NCI-H1048 (cell line): ENCODE results near the gene ADGRF3.
"Not testable (repeated sequence)": the region's sequence is repeated elsewhere in the genome, so short reads cannot be mapped to it uniquely, and the experiment has no call there.

Experiments
- DNase-seq: peaks from one replicate; lab custom pipeline; 2025; lab: John Stamatoyannopoulos, UW

Gene ADGRF3

GRCh38 chr2:26346454-26347053 is at the start of gene ADGRF3:
Gene ADGRF3, minus strand, starts transcription at chr2:26346789. Its CDS starts 555 bp downstream, at chr2:26346234.
- peak; percentile 23 for DNase-seq

DNA sequence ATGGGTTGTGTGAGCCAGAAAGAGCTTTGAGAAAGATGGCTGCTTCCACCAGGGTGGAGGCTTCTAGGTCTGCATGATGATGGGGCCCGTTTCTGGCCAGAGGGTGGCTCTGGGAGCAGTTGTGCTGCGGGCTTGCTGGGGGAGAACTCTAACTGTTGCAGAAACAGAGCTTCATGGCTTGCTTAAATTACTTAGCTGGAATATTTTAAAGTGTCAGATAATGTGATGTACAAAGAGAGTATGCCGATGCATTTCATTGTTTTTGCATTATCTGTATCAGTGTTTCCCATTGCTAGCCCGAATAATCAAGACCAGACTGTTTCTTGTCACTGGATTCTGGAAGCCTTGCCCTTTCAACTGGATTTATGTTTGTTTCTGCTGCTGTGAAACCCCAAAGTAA is 48.8 kb upstream of the ADGRF3 start:
- no peak for DNase-seq

GRCh38 chr2:26394694-26395093 is 48.1 kb upstream of the ADGRF3 start:
- no peak for DNase-seq

GRCh38 chr2:26387189-26387588 is 40.6 kb upstream of the ADGRF3 start:
- no peak for DNase-seq

DNA sequence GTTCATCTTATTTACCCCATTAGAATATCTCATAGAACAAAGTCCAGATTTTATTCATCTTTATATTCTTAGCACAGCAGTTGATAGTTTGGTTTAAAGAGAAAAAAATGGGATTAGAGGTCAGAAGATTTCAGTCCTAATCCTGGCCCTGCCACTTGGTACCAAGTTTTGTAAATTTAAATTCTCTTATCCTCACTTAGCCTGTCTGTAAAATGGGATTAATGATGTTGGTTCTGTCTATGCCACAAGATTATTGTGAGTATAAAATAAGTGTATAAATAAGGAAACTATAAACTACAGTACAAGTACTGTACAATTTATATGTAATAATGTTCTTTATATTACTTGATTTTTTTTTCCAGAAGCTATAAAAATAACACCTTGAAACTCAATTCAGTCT is 38.0 kb upstream of the ADGRF3 start:
- no peak for DNase-seq

DNA sequence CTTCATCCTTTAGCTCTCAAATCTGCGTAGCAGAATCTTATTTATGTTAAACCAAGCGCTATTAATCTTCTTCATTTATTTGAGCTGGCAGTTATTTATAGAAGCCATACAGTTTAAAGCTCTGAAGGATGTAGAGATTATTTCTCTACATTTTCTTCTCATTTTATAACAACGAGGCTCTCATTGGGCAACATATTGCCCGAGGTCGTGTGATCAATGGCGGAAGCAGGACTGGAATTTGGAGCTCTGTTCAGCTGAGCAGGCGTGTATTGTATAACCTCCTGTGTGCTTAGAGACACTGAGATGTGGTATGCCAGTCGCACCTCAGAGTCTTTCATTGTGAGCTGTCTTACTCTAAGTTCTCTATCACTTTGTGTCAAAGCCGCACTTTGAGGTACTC is 37.6 kb upstream of the ADGRF3 start:
- DNase-seq, result no peak

GRCh38 chr2:26382564-26382963 is 36.0 kb upstream of the ADGRF3 start:
- DNase-seq, result no peak

DNA sequence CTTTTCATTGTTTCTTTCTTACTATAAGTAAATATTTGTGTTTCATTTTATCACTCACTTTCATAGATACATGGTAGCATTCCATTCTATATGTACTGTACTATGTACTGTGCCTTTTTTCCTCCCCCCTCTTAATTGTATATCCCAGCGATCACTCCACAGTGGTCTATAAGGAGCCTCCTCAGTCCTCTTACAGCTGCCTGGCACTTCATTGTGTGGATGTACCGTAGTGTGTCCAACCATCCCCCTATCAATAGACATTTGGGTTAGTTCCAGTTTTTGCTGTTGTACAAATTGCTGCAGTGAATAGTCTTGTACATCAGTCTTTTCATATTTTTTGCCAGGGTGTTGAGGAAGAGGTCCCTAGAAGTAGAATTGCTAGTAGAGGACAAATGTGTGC is 33.7 kb upstream of the ADGRF3 start:
- no peak for DNase-seq

DNA sequence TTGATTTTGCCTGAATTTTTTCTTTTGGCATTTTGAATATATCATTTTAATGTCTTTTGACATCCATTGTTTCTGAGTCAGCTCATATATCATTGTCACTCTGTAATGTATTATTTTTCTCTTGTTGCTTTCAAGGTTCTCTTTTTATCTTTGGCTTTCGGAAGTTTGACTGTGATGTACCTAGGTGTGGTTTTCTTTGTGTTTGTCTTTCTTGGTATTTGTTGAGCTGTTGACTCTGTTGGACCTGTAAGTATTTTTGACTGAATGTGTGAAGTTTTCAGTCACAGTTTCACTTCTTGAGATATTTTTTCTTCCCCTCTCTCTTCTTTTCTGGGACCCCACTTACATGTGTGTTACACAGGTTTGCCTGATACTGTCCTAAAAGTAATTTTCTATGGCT is 30.2 kb upstream of the ADGRF3 start:
- DNase-seq, result no peak

GRCh38 chr2:26370909-26371308 is 24.3 kb upstream of the ADGRF3 start:
- DNase-seq, result not testable (repeated sequence)

GRCh38 chr2:26369664-26370063 is 23.1 kb upstream of the ADGRF3 start:
- DNase-seq, result not testable (repeated sequence)

DNA sequence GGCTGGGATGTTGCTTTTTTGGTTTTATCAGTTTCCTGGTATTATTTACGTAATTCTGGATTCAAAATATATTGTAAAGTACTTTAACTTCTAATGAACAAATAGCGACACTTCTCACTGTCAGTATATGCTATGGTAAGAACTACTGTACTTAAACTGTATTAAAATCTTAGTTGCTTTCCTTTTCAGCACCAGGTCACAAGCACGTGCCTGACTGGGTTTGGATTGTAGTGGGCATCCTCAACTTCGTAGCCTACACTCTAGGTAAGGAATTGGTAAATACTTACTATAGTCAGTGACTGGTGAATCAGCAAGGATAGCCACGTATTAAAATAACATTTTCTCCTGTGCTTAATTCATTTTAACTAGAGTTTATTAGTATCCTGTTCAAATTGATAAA is 20.4 kb upstream of the ADGRF3 start:
- DNase-seq, result no peak

DNA sequence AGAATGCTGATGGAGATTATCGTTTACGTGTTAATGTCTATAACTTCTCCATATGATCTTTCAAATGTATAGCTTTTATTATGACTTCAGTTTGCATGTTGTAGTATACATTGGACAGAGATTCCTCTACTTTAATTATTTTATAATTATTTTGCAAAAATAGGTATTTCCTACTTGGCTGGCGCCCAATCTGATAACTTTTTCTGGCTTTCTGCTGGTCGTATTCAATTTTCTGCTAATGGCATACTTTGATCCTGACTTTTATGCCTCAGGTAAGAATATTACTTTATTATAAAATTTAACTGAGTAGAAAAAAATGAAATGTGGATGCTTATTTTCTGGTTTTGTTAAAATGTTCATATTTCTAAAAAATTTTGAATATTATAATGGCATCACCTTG is 18.1 kb upstream of the ADGRF3 start:
- DNase-seq, result no peak

GRCh38 chr2:26363958-26364357 is 17.4 kb upstream of the ADGRF3 start:
- no peak for DNase-seq

- DNase-seq, result no peak
Measured at GRCh38 chr2:26363323-26363722, 16.7 kb upstream of the ADGRF3 start.

DNA sequence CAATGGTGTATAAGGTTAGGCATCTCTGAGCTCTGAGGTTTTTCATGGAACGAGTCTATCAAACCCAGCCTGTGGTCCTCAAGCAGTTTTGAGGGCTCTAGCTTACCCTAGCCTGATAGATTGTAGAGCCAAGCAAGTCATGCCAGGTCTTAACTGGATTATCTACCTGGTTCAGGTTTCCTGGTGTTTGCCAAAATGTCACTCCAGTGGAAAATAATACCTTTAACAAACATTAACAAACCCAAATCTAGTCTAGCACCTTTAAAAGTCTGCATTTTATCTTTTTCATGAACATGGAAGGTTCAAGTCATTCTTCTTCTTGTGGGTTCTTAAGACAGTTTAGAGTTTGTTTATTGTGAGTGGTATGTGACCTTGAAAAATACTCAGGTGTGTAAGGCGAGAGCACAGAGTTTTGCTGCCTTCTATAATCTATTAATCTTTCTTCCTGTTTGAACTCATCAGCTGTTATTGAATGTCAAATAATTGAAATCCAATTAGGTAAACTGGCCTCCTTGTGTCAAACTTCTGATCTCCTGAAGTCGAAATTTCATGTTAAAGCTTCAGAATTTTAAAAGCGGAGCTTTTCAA is 13.4 kb upstream of the ADGRF3 start:
- no peak for DNase-seq

GRCh38 chr2:26356771-26357170 is 10.2 kb upstream of the ADGRF3 start:
- DNase-seq, result no peak

DNA sequence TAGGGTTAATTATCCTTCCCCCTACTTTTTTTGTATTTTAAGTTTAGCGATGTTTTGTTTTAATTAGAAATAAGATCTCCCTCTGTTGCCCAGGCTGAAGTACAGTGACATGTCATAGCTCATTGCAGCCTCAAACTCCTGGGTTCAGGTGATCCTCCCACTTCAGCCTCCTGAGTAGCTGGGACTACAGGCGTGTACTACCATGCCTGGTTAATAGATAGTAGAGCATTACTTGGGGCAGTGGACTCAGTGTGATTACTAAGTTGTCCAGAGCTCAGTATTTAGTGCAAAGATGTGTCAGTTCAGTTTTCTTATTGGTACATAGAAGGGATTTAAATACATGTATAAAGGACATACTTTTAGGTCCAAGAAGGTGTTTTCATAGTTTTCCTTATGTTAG is 9.5 kb upstream of the ADGRF3 start:
- DNase-seq, result no peak

DNA sequence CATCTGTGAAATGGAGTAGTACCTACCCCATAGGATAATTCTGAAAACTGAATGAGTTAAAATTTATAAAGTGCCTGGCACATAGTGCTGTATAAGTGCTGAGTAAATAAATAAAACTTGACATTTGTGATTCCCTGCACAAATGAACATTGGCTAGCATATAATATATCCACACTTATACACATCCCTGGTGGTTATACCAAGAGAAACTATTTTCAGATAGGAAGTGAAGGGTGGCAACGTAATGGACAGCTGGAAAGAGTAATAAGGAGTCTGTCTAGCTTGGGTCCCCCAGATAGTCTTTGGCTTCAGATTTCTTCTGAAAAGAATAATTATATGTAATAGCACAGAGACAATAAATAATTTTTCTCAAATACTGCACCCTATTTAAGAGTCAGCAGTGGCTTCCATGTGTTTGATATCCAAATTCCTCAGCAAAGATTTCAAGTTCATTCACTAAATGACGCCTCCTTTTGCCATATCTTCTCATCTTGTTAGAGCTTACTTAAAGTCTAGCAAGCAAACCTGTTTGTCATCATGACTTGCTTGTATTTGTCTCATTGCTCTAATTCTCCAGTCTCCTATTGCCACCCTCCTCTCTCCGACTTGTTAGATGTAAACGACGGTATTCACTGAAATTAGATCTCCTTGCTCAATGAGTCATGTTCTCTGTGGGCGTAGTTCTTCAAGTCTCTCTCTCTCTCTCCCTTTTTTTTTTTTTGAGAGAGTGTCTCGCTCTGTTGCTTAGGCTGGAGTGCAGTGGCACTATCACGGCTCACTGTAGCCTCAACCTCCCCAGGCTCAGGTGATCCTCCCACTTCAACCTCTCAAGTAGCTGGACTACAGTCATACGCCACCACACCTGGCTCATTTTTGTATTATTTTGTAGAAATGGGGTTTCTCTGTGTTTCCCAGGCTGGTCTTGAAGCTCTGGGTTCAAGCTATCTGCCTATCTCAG is 8.7 kb upstream of the ADGRF3 start:
- DNase-seq, result no peak

DNA sequence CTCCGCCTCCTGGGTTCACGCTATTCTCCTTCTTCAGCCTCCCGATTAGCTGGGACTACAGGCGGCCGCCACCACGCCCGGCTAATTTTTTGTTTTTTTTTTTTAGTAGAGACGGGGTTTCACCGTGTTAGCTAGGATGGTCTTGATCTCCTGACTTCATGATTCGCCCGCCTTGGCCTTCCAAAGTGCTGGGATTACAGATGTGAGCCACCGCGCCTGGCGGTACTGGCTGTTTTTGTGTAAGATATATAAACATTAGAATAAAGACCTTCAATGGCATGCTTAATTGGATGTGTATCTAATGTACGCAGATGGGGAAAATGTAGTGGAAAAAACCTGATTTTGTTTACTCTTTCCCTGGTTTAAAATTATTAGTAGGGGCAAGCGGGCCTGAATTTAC is 7.9 kb upstream of the ADGRF3 start:
- DNase-seq, result not testable (repeated sequence)

GRCh38 chr2:26352892-26353291 is 6.3 kb upstream of the ADGRF3 start:
- DNase-seq, result no peak

DNA sequence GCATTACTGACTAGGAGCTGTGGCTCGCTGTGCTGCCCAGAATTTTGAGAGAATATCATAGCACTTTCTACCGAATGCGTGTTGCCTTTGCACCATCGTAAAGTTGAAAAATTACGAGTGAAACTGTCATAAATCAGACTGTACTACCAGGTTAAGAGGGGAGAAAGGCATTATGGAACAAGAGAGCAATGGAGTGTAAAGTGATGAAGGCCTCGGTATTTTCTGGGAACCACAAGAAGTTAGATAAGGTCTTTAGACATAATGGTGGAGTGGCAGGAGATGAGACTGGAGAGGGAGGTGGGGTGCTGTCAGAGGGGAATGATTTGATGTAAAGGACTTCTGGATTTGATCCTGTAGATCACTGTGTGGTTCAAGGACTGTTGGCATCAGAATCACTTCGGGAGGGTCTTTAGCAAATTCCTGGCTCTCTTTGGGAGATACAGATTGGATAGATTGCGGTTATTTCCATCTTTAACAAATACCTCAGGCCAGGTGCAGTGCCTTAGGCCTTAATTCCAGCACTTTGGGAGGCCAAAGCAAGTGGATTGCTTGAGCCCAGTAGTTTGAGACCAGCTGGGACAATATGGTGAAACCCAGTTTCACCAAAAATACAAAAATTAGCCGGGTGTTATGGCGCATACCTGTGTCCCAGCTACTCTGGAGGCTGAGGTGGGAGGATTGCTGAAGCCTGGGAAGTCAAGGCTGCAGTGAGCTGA is 4.9 kb upstream of the ADGRF3 start:
- no peak for DNase-seq
